RWPE2 (cell line): Measurements from ENCODE around the gene ZNF511.

ENCODE experiments used
- ATAC-seq: fragments of 200-7000 bp; cut with Tn5 transposase; 3 replicates; pipeline ENCODE4 v1.9.1; 2021; ENCODE audit warnings: low read depth
- DNase-seq: peaks from one replicate; pipeline ENCODE4 v3.0.0-alpha.2; 2020; ENCODE audit warnings: low spot score
- H3K27ac ChIP-seq: fragments of 450-650 bp; 2 replicates; pipeline ENCODE4 v1.5.1; 2017; ENCODE audit warnings: mild to moderate bottlenecking; ENCODE audit not compliant: poor library complexity, severe bottlenecking
- H3K27me3 ChIP-seq: fragments of 250-450 bp; sonication (Bioruptor Pico); 2 replicates; pipeline ENCODE4 v1.5.1; 2021; ENCODE audit warnings: mild to moderate bottlenecking, moderate library complexity; ENCODE audit not compliant: insufficient read depth, poor library complexity, severe bottlenecking
- H3K36me3 ChIP-seq: fragments of 250-450 bp; sonication (Bioruptor Pico); 2 replicates; pipeline ENCODE4 v1.5.1; 2020; ENCODE audit warnings: low read depth, mild to moderate bottlenecking, moderate library complexity
- H3K4me1 ChIP-seq: fragments of 250-450 bp; sonication (Bioruptor Pico); 2 replicates; pipeline ENCODE4 v1.5.1; 2021; ENCODE audit warnings: mild to moderate bottlenecking, moderate library complexity; ENCODE audit not compliant: insufficient read depth, poor library complexity, severe bottlenecking
- H3K4me3 ChIP-seq: fragments of 250-450 bp; sonication (Bioruptor Pico); 2 replicates; pipeline ENCODE4 v1.5.1; 2021; ENCODE audit warnings: mild to moderate bottlenecking, moderate library complexity; ENCODE audit not compliant: severe bottlenecking
- H3K9me3 ChIP-seq: fragments of 250-450 bp; sonication (Bioruptor Pico); 2 replicates; pipeline ENCODE4 v1.5.1; 2021; ENCODE audit warnings: mild to moderate bottlenecking, moderate library complexity; ENCODE audit not compliant: severe bottlenecking
- TF ChIP-seq, protein P1 (sequence below): fragments of 450-650 bp; IDR thresholded peaks from one replicate; pipeline ENCODE4 v1.5.1; 2017; ENCODE audit warnings: mild to moderate bottlenecking, moderate library complexity; ENCODE audit not compliant: poor library complexity, severe bottlenecking

Gene ZNF511

DNA sequence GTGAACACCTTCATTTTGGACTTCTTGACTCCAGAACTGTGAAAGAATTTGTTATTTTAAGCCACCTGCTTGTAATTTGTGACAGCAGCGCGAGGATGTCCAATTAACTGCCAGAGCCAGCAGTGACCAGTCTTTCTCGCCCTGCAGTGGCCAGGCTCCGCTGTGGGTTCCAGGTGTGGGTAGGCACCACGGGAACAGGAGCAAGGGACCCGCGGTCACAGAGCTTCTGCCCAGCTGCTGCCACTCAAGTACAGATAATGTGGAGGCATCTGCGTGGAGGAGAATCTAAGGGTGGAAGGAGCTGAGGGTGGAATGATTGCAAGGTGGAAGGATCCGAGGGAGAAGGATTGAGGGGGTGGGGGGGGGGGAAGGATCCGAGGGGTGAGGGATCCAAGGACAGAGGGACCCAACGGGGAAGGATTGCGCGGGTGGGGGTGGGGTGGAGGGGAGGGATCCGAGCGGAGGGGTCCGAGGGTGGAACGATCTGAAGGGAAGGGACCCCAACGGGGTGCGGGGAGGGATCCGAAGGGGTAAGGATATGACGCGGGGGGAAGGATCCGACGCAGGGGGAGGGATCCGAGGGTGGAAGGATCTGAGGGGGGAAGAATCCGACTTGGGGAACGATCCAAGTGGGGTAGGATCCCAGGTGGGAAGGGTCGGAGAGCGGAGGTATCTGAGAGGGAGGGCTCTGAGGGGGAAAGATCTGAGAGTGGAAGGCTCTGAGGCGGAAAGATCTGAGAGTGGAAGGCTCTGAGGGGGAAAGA lies 24.4 kb downstream of the ZNF511 start:
- H3K36me3 ChIP-seq = no peaks in the 10 kb centered on the region
- no peak overlapping the region for H3K27ac ChIP-seq
- ATAC-seq = no peak
- no peak overlapping the region for H3K4me3 ChIP-seq
- H3K4me1 ChIP-seq = no peaks in the 10 kb centered on the region
- H3K9me3 ChIP-seq = no peaks in the 10 kb centered on the region
- H3K27me3 ChIP-seq = peaks cover 62% of the 10 kb centered on the region
- no peak for DNase-seq
- TF ChIP-seq, protein P1, sequence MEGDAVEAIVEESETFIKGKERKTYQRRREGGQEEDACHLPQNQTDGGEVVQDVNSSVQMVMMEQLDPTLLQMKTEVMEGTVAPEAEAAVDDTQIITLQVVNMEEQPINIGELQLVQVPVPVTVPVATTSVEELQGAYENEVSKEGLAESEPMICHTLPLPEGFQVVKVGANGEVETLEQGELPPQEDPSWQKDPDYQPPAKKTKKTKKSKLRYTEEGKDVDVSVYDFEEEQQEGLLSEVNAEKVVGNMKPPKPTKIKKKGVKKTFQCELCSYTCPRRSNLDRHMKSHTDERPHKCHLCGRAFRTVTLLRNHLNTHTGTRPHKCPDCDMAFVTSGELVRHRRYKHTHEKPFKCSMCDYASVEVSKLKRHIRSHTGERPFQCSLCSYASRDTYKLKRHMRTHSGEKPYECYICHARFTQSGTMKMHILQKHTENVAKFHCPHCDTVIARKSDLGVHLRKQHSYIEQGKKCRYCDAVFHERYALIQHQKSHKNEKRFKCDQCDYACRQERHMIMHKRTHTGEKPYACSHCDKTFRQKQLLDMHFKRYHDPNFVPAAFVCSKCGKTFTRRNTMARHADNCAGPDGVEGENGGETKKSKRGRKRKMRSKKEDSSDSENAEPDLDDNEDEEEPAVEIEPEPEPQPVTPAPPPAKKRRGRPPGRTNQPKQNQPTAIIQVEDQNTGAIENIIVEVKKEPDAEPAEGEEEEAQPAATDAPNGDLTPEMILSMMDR = no peak

DNA sequence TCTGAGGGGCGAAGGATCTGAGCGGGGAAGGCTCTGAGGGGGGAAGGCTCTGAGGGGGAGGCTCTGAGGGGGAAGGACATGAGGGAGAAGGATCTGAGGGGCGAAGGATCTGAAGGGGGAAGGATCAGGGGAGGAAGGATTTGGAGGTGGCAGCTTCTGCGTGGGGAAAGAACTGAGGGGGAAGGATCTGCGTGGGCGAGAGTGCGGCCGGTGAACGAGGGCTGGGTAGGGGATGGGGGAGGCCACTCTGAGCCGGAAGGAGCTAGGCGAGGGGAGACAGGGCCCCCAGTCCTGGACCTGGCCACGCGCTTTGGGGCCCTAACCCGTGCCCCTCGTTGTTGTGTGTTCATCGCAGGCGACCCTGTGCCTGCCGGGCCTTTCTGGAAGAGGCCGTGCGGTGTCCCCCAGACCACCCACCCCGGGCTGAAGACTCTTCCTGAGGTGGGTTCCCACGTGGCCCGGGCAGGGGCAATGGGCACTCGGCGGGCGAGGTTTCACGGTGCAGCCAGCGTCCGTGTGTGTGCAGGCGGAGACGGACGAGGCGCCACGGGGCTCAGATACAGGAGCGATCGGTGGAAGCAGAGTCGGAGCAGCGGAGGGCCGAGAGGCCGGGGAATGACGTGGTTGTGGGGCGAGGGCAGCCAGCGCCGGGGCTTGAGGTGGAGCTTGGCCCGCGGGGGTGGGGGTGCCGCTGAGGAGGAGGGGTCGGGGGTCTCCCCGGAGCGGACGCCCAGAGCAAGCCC lies 26.0 kb downstream of the ZNF511 start:
- Histone ChIP-seq H3K4me3 (peak overlapping the region; percentile 26), H3K36me3 (no peaks in the 10 kb centered on the region), H3K27me3 (peaks cover 60% of the 10 kb centered on the region), H3K27ac (no peak overlapping the region), H3K4me1 (no peaks in the 10 kb centered on the region), H3K9me3 (no peaks in the 10 kb centered on the region)
- TF ChIP-seq, protein P1 = no peak
- ATAC-seq (peak; percentile 66), DNase-seq (no peak)

DNA sequence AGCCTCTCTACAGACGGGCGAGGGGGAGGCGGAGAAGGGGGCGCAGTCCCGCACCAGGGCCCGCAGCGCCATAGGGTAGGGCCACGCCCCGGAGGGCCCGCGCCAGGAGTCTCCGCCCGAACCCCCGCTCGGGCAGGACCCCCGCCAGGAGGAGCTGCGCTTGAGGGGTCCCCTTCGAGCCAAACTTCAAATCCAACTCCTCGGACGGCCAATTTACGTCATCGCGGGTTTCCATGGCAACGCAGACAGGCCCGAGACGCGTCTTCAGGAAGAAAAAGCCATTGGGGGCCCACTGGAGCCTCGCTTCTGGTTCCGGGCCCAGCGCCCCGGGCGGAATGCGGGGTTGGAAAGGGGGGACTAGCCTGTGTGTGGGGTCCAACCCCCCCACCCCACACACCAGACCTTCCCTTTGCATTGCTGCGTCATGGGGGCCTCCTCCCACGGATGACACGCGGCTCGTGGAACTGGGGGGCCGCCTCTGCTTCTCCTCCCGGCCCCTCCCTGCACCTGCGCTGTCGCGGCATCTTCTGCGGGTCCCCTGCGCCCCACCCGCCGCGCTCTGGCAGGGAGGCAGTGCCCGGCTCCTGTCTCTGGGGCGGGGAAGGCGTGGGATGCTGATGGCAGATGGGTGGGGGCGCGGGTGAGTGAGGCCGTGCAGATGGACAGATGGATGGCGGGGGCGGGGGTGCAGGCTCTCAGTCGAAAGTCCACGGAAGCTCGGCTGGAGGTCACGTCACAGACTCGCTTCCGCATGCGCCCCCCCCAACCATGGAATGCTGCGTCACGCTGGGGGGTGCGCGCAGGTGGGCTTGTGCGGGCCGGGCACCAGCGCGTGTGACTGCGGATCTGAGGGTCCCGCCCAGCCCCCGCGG lies 26.8 kb downstream of the ZNF511 start:
- Histone ChIP-seq H3K4me1 (no peaks in the 10 kb centered on the region), H3K4me3 (peak overlapping the region; percentile 26), H3K27ac (no peak overlapping the region), H3K27me3 (peaks cover 57% of the 10 kb centered on the region), H3K36me3 (no peaks in the 10 kb centered on the region), H3K9me3 (no peaks in the 10 kb centered on the region)
- TF ChIP-seq, protein P1 = no peak
- DNase-seq (no peak), ATAC-seq (peak; percentile 42)

DNA sequence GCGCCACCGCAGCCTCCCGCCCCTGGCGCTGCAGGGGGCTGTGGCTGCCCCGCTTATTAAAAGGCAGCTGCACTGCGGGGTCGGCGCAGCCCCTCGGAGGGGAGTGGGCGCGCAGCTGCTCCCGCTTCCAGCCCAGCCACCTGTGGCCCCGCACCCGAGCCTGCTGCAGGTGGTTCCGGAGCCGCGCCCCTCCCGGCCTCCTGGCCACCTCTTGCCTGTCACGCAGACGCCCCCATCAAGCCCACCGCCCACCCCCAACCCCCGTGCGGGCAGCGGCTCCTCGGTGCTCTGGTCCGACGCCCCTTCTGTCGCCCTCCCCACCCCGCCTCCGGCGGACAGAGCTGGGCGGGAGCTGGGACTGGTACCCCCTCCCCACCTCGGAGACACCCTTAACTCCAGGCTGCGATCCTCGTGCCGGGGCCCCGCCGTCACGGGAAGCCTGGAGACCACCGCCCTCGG lies 27.4 kb downstream of the ZNF511 start:
- no peak for DNase-seq

More for the DNA sequence above, 27.4 kb downstream of the ZNF511 start:
- Histone ChIP-seq H3K27ac (no peak overlapping the region), H3K4me1 (no peaks in the 10 kb centered on the region), H3K4me3 (no peak overlapping the region), H3K9me3 (no peaks in the 10 kb centered on the region), H3K36me3 (no peaks in the 10 kb centered on the region), H3K27me3 (peaks cover 51% of the 10 kb centered on the region)
- no peak; the same call in 2 of the 3 replicates for ATAC-seq
- TF ChIP-seq, protein P1 = no peak
